HG02588 (cell line): Measurements from ENCODE around the gene AGO4.

Experiments used
- ATAC-seq: cut with Tn5 transposase; IDR thresholded peaks from one replicate; pipeline ENCODE4 v1.9.1; 2021; ENCODE audit warnings: mild to moderate bottlenecking, moderate library complexity; ENCODE audit not compliant: unreplicated experiment

The AGO4 gene

DNA sequence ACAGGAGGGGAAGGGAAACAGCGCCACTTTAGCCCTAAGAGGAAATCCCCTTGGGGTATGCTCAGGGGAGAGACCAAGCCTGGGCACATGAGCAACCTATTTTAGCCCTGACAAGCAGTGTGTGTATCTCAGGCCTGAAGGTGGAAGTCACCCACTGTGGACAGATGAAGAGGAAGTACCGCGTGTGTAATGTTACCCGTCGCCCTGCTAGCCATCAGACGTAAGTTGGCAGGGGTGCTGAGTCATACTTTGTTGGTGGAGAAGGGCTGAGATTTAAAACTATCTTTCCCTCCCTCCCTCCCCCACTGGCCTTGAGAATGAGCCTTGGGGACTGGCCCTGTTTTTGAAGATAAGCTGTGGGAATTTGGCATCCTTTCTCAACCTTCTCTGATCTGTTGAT, 86.4 kb downstream of the AGO4 start:
- no peak for ATAC-seq

GRCh38 chr1:35894656-35895055, 86.8 kb downstream of the AGO4 start:
- no peak for ATAC-seq

GRCh38 chr1:35899941-35900340, 92.1 kb downstream of the AGO4 start:
- ATAC-seq: no peak

DNA sequence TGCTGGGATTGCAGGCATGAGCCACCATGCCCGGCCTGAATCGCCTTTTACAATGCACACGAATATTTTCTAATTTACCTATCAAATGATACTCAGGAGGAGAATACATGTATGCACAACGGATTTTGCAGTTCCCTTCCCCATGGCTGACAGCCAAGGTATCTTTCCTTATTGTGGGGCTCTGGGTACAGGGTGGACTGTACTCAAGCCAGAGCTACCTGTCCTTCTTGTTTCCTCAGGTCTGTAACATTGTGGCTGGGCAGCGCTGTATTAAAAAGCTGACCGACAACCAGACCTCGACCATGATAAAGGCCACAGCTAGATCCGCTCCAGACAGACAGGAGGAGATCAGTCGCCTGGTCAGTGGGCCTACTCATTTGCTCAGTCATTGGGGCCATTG, 93.4 kb downstream of the AGO4 start:
- no peak for ATAC-seq

DNA sequence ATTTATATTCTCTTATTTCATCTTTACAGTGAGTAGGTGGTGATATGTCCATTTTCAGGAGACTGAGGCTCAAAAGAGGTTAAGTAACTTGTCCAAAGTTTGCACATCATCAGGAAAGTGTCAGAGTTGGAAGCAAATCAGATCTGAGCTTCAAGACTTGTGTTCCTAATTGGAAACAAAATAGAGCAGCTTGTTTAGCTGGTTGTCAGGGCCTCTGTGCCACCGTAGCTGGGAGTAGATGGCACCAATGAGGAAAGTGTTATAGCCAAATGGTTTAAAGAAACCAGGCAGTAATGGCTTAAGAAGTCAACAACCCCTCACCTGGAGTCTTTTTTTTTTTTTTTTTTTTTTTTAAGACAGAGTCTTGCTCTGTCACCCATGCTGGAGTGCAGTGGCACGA, 94.9 kb downstream of the AGO4 start:
- ATAC-seq: no peak
